ENCODE measurements around the gene SVOP.

Gene SVOP

DNA sequence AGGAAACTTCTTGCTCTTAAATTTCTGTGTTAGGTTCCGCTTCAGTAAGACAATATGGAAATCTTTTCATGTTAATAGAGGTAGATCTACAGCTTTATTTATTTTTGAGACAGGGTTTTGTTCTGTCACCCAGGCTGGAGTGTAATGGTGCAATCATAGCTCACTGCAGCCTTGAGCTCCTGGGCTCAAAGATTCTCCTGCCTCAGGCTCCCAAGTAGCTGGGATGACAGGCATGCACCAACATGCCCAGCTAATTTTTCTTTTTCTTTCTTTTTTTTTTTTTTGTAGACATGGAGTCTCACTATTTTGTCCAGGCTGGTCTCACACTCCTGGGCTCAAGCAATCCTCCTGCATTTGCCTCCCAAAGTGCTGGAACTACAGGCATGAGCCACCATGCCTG, 70.9 kb downstream of the SVOP start:
- no peak overlapping the region for H3K4me2 ChIP-seq (ENCODE audit: low read length)
- H3K4me1 ChIP-seq (ENCODE audit: control insufficient read depth, insufficient read depth, low read length) = no peaks in the 10 kb centered on the region
- H3K36me3 ChIP-seq (ENCODE audit: insufficient read depth, low read length) = no peaks in the 10 kb centered on the region
- no peak overlapping the region for H3K4me3 ChIP-seq (ENCODE audit: low read length)
- no peak overlapping the region for H3K9ac ChIP-seq (ENCODE audit: low read depth, low read length)
- H3K9me3 ChIP-seq (replicated peaks; ENCODE audit: low read length) = peaks cover 4% of the 10 kb centered on the region
- peaks cover 11% of the 10 kb centered on the region for H3K27me3 ChIP-seq (ENCODE audit: control insufficient read depth, insufficient read depth, low read length)

- H3K27me3 ChIP-seq (ENCODE audit: control insufficient read depth, insufficient read depth, low read length) = peaks cover 16% of the 10 kb centered on the region
Measured at GRCh38 chr12:108948367-108948766, 72.5 kb downstream of the SVOP start.

DNA sequence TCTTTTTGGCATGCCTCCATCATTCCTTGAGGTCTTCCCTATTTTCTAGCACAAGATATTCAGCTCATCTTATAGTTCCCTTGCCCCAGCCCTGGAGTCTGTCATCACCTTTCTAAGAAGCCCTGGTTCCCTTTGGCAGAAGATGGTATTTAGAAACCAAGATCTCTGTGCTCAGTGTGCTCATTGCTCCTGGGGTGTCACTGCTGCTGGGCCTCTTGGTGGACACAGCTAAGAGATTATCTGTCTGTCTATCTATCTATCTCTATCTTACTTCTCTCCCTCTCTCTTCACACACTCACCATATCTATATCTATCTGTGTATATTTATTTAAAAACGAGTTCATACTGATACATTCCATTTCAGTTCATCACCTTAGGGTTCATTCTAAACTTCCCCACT, 73.8 kb downstream of the SVOP start:
- no peak overlapping the region for H3K4me3 ChIP-seq (ENCODE audit: low read length)
- no peak overlapping the region for H3K9ac ChIP-seq (ENCODE audit: low read depth, low read length)
- peaks cover 4% of the 10 kb centered on the region for H3K9me3 ChIP-seq (replicated peaks; ENCODE audit: low read length)
- no peak overlapping the region for H3K4me2 ChIP-seq (ENCODE audit: low read length)
- H3K36me3 ChIP-seq (ENCODE audit: insufficient read depth, low read length) = no peaks in the 10 kb centered on the region
- no peaks in the 10 kb centered on the region for H3K4me1 ChIP-seq (ENCODE audit: control insufficient read depth, insufficient read depth, low read length)
- peaks cover 16% of the 10 kb centered on the region for H3K27me3 ChIP-seq (ENCODE audit: control insufficient read depth, insufficient read depth, low read length)

More at GRCh38 chr12:108948367-108948766, 72.5 kb downstream of the SVOP start:
- Histone ChIP-seq H3K4me1 (ENCODE audit: control insufficient read depth, insufficient read depth, low read length) (no peaks in the 10 kb centered on the region), H3K9me3 (replicated peaks; ENCODE audit: low read length) (peaks cover 4% of the 10 kb centered on the region), H3K36me3 (ENCODE audit: insufficient read depth, low read length) (no peaks in the 10 kb centered on the region), H3K4me3 (ENCODE audit: low read length) (no peak overlapping the region), H3K4me2 (ENCODE audit: low read length) (no peak overlapping the region), H3K9ac (ENCODE audit: low read depth, low read length) (no peak overlapping the region)

GRCh38 chr12:108940138-108940537, 80.7 kb downstream of the SVOP start:
- Histone ChIP-seq H3K27me3 (ENCODE audit: control insufficient read depth, insufficient read depth, low read length) (peaks cover 31% of the 10 kb centered on the region), H3K36me3 (ENCODE audit: insufficient read depth, low read length) (no peaks in the 10 kb centered on the region), H3K4me2 (ENCODE audit: low read length) (no peak overlapping the region), H3K9ac (ENCODE audit: low read depth, low read length) (no peak overlapping the region), H3K4me3 (ENCODE audit: low read length) (no peak overlapping the region), H3K9me3 (replicated peaks; ENCODE audit: low read length) (no peaks in the 10 kb centered on the region), H3K4me1 (ENCODE audit: control insufficient read depth, insufficient read depth, low read length) (no peaks in the 10 kb centered on the region)

DNA sequence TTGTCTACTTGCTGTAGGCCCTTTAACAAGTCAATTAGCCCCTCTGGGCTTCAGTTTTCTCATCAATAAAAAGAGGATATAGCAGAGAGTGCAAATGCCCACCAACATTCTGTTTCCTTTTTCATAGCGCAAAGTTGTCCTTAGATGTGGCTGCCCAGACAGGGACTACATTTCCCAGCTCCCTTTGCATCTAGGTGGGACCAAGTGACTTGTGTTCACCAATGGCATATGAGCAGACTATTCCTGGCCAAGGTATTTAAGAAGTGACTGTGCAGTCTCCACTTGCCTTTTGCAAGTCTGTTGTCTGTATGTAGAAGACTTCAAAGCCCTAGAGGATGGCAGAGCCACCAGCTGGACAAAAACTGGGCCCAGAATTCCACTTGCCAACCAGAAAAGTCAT, 81.3 kb downstream of the SVOP start:
- Histone ChIP-seq H3K27me3 (ENCODE audit: control insufficient read depth, insufficient read depth, low read length) (peaks cover 31% of the 10 kb centered on the region), H3K4me3 (ENCODE audit: low read length) (no peak overlapping the region), H3K4me1 (ENCODE audit: control insufficient read depth, insufficient read depth, low read length) (no peaks in the 10 kb centered on the region), H3K4me2 (ENCODE audit: low read length) (no peak overlapping the region), H3K36me3 (ENCODE audit: insufficient read depth, low read length) (no peaks in the 10 kb centered on the region), H3K9me3 (replicated peaks; ENCODE audit: low read length) (no peaks in the 10 kb centered on the region), H3K9ac (ENCODE audit: low read depth, low read length) (no peak overlapping the region)

DNA sequence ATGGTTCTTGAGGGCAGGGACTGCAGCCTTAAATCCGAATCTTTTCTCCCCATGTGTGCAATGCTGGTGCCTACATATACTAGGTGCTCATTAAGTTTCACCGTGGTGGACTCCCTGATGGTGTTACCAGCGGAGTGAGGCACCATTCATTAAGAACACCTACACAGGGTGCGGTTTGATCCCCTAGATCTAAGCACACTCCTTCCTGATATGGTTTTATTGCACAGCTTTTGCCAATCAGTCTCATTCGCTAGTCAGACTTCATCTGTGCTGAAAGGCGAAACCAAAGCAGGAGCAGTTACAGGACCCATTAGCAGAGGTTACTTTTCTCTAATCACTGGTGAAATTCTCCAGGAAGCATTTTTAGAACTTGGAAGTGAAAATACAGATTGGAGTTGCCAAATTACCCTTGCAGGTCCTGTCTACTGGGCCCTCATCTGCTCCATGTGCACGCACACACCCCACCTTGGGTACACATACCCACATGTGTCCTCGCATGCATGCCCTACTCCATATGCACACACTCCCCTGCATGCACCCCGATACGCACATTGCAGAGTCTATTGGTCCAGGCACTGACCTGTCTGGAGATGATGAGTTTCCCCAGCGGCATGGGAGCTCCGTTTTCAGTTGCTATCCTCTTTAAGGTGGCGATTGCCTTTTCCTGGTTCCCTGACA, 82.5 kb downstream of the SVOP start:
- Histone ChIP-seq H3K4me2 (ENCODE audit: low read length) (no peak overlapping the region), H3K9ac (ENCODE audit: low read depth, low read length) (no peak overlapping the region), H3K4me1 (ENCODE audit: control insufficient read depth, insufficient read depth, low read length) (no peaks in the 10 kb centered on the region), H3K36me3 (ENCODE audit: insufficient read depth, low read length) (no peaks in the 10 kb centered on the region), H3K4me3 (ENCODE audit: low read length) (no peak overlapping the region), H3K9me3 (replicated peaks; ENCODE audit: low read length) (no peaks in the 10 kb centered on the region), H3K27me3 (ENCODE audit: control insufficient read depth, insufficient read depth, low read length) (peaks cover 35% of the 10 kb centered on the region)

DNA sequence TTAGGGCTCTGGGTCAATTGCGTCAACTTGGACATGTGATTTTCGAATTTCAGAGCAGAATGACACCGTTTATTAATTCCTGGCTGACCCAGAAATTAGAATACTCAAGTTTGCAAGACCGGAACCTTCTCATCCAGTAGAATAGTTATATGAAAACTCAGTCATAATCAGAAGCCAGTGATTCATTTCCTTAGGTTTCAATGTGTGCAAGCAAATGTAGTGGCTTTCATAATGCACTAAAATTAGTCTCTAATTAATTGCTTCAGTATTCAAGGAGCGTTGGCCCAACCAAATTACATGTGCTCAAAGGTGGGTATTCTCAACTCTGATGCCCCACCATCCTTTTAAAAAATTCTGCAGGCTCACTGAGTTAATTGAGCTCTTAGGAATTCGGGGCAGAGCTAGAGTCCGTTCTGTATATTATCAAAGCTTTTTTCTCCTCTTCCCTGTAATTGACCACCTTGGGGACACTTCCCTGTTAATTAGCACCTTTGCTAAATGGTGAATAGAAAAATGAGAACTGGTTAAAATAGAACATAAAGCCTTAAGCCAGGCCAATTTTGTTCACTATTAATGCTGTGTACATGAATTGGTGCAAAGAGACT, 85.6 kb downstream of the SVOP start:
- Histone ChIP-seq H3K27me3 (ENCODE audit: control insufficient read depth, insufficient read depth, low read length) (peaks cover 41% of the 10 kb centered on the region), H3K9ac (ENCODE audit: low read depth, low read length) (no peak overlapping the region), H3K4me3 (ENCODE audit: low read length) (no peak overlapping the region), H3K4me2 (ENCODE audit: low read length) (no peak overlapping the region), H3K9me3 (replicated peaks; ENCODE audit: low read length) (no peaks in the 10 kb centered on the region), H3K36me3 (ENCODE audit: insufficient read depth, low read length) (no peaks in the 10 kb centered on the region), H3K4me1 (ENCODE audit: control insufficient read depth, insufficient read depth, low read length) (no peaks in the 10 kb centered on the region)

- Histone ChIP-seq H3K4me3 (ENCODE audit: low read length) (no peak overlapping the region), H3K4me2 (ENCODE audit: low read length) (no peak overlapping the region), H3K36me3 (ENCODE audit: insufficient read depth, low read length) (no peaks in the 10 kb centered on the region), H3K9ac (ENCODE audit: low read depth, low read length) (no peak overlapping the region), H3K27me3 (ENCODE audit: control insufficient read depth, insufficient read depth, low read length) (peaks cover 50% of the 10 kb centered on the region), H3K4me1 (ENCODE audit: control insufficient read depth, insufficient read depth, low read length) (no peaks in the 10 kb centered on the region), H3K9me3 (replicated peaks; ENCODE audit: low read length) (no peaks in the 10 kb centered on the region)
Measured at GRCh38 chr12:108933949-108934348, 86.9 kb downstream of the SVOP start.

DNA sequence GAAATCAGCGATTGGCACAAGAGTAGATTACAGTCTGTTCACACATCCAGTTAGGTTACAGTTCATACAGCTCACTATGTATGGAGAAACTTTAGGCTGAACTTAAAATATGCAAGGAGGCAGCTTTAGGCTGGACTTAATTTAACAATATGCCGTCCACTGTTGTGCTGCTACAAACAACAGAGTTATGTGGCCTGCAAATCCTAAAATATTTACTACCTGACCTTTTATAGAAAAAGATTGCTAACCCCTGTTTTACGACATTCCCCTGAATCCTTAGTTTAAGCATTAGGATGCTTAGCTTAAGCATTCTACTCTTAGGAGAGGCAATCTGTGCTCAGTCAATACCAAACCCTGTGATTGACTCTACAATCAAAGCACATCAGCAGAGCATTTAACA, 90.1 kb downstream of the SVOP start:
- H3K36me3 ChIP-seq (ENCODE audit: insufficient read depth, low read length) = no peaks in the 10 kb centered on the region
- H3K4me3 ChIP-seq (ENCODE audit: low read length) = no peak overlapping the region
- H3K9ac ChIP-seq (ENCODE audit: low read depth, low read length) = no peak overlapping the region
- no peaks in the 10 kb centered on the region for H3K4me1 ChIP-seq (ENCODE audit: control insufficient read depth, insufficient read depth, low read length)
- H3K9me3 ChIP-seq (replicated peaks; ENCODE audit: low read length) = no peaks in the 10 kb centered on the region
- peaks cover 31% of the 10 kb centered on the region for H3K27me3 ChIP-seq (ENCODE audit: control insufficient read depth, insufficient read depth, low read length)
- H3K4me2 ChIP-seq (ENCODE audit: low read length) = no peak overlapping the region

DNA sequence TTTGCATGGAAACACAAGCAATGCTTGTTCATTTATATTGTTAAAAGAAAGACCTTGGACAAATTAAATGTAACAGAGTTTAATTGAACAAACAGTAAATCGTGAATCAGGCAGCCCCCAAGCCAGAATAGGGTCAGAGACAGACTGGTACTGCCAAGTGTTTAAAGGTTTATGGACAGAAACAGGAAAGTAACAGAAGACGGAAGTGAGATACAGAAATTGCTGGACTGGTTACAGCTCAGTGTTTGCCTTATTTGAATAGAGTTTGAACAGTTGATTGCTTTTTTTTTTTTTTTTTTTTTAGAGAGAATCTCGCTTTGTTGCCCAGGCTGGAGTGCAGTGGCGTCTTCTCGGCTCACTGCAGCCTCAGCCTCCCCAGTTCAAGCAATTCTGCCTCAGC, 90.7 kb downstream of the SVOP start:
- no peaks in the 10 kb centered on the region for H3K9me3 ChIP-seq (replicated peaks; ENCODE audit: low read length)
- no peak overlapping the region for H3K4me2 ChIP-seq (ENCODE audit: low read length)
- no peaks in the 10 kb centered on the region for H3K36me3 ChIP-seq (ENCODE audit: insufficient read depth, low read length)
- H3K27me3 ChIP-seq (ENCODE audit: control insufficient read depth, insufficient read depth, low read length) = peaks cover 25% of the 10 kb centered on the region
- no peaks in the 10 kb centered on the region for H3K4me1 ChIP-seq (ENCODE audit: control insufficient read depth, insufficient read depth, low read length)
- no peak overlapping the region for H3K9ac ChIP-seq (ENCODE audit: low read depth, low read length)
- no peak overlapping the region for H3K4me3 ChIP-seq (ENCODE audit: low read length)

GRCh38 chr12:108928695-108929094, 92.2 kb downstream of the SVOP start:
- Histone ChIP-seq H3K9ac (ENCODE audit: low read depth, low read length) (no peak overlapping the region), H3K4me2 (ENCODE audit: low read length) (no peak overlapping the region), H3K9me3 (replicated peaks; ENCODE audit: low read length) (no peaks in the 10 kb centered on the region), H3K27me3 (ENCODE audit: control insufficient read depth, insufficient read depth, low read length) (peaks cover 17% of the 10 kb centered on the region), H3K4me1 (ENCODE audit: control insufficient read depth, insufficient read depth, low read length) (no peaks in the 10 kb centered on the region), H3K4me3 (ENCODE audit: low read length) (no peak overlapping the region), H3K36me3 (ENCODE audit: insufficient read depth, low read length) (no peaks in the 10 kb centered on the region)

- Histone ChIP-seq H3K9me3 (replicated peaks; ENCODE audit: low read length) (no peaks in the 10 kb centered on the region), H3K27me3 (ENCODE audit: control insufficient read depth, insufficient read depth, low read length) (peaks cover 13% of the 10 kb centered on the region), H3K36me3 (ENCODE audit: insufficient read depth, low read length) (no peaks in the 10 kb centered on the region), H3K9ac (ENCODE audit: low read depth, low read length) (no peak overlapping the region), H3K4me1 (ENCODE audit: control insufficient read depth, insufficient read depth, low read length) (no peaks in the 10 kb centered on the region), H3K4me3 (ENCODE audit: low read length) (no peak overlapping the region), H3K4me2 (ENCODE audit: low read length) (no peak overlapping the region)
Measured at GRCh38 chr12:108922918-108923317, 98.0 kb downstream of the SVOP start.

Data from skeletal muscle satellite cell (primary cell).